ENCODE results near the gene SUSD6. TPM values are rescaled to one million over a fixed set of nuclear protein-coding genes. Genes with fewer than 3 reads are reported as not detected.

Gene SUSD6
- total and polyA plus RNA-seq, 9 of the 15 experiments (the other 6 are each of a cell fraction or from before 2014, with no cell fraction given): 2.9 to 20.7 (median 5.6) TPM

- FAIRE-seq (no peak), DNase-seq (ENCODE audit: extremely low read depth in 1 of 4, low spot score in 3 of 4) (no peak), ATAC-seq (no peak)
- no peaks in the 10 kb centered on the region for H3K27me3 ChIP-seq (ENCODE audit: control insufficient read depth in 2 of 2, insufficient read depth in 2 of 2, low read length in 2 of 2)
- H3K4me2 ChIP-seq (ENCODE audit: insufficient read depth, low read length): no peak overlapping the region
- H3K9me1 ChIP-seq (ENCODE audit: control insufficient read depth, insufficient read depth, low read length): no peaks in the 10 kb centered on the region
- TF ChIP-seq RAD21 (CRISPR knock-in tag; conservative IDR thresholded peaks at IDR 0.05 in 1 of 2, IDR thresholded peaks at IDR 0.05 in 1 of 2): peak in 1 of 2 experiments; percentile 10; a peak in 1 of 4 replicates
- TF ChIP-seq ZNF707 (CRISPR knock-in tag; conservative IDR thresholded peaks at IDR 0.05): no peak
- peak; percentile 85 for TF ChIP-seq RBM22 (IDR thresholded peaks at IDR 0.05; ENCODE audit: low read depth, low read length, poor library complexity, severe bottlenecking)
- H3K4me3 ChIP-seq: no peak overlapping the region
- H3K36me3 ChIP-seq (ENCODE audit: control insufficient read depth, insufficient read depth, low read length): peaks cover 63% of the 10 kb centered on the region
- ChIA-PET POLR2A (interaction anchor here (0.6 to 0.7 kb wide), 2 partner anchors 161 to 170 kb away, joined by 3 read pairs; no protein-coding TSS in a partner anchor), CTCF (ENCODE audit: low intra/inter-chr PET ratio) (no interaction called here)
- H3K9me3 ChIP-seq (replicated peaks; ENCODE audit: control insufficient read depth, insufficient read depth, low read depth, low read length): no peaks in the 10 kb centered on the region
- in situ Hi-C loops (cut with MboI): no loop called here
- 82% methylated on average over 7 of the region's 11 CpGs for WGBS (ENCODE audit: insufficient coverage, low coverage, missing lambda C conversion rate)
- no TSS peak for BruUV-seq (replicated peaks)
- intact Hi-C loops (cut with micrococcal nuclease): no loop called here
- peaks cover 0 to 3% of the 10 kb centered on the region in 2 experiments; a peak in 3 of 5 replicates for H3K4me1 ChIP-seq (replicated peaks in 1 of 2; ENCODE audit: control insufficient read depth in 2 of 2, insufficient read depth in 2 of 2, low read length in 2 of 2)
- H4K20me1 ChIP-seq (replicated peaks; ENCODE audit: control insufficient read depth, insufficient read depth, low read length): no peaks in the 10 kb centered on the region
- H3K27ac ChIP-seq (ENCODE audit: extremely low read depth, low read depth, low read length): no peak overlapping the region
- no peak overlapping the region for H2AFZ ChIP-seq (ENCODE audit: low read depth, low read length)
- H3K79me2 ChIP-seq (ENCODE audit: control insufficient read depth, insufficient read depth, low read length): no peaks in the 10 kb centered on the region
- no peak overlapping the region for H3K9ac ChIP-seq (ENCODE audit: insufficient read depth in 1 of 2, low read depth in 2 of 2, low read length in 2 of 2)
These were observed 100.6 kb downstream of the SUSD6 start for GRCh38 chr14:69711881-69712560.

GRCh38 chr14:69712599-69713088 is 101.2 kb downstream of the SUSD6 start:
- Histone ChIP-seq H3K79me2 (ENCODE audit: control insufficient read depth, insufficient read depth, low read length) (no peaks in the 10 kb centered on the region), H3K4me1 (replicated peaks in 1 of 2; ENCODE audit: control insufficient read depth in 2 of 2, insufficient read depth in 2 of 2, low read length in 2 of 2) (peaks cover 0 to 3% of the 10 kb centered on the region in 2 experiments; a peak in 3 of 5 replicates), H3K9me3 (replicated peaks; ENCODE audit: control insufficient read depth, insufficient read depth, low read depth, low read length) (no peaks in the 10 kb centered on the region), H4K20me1 (replicated peaks; ENCODE audit: control insufficient read depth, insufficient read depth, low read length) (no peaks in the 10 kb centered on the region), H3K4me3 (no peak overlapping the region), H3K27me3 (ENCODE audit: control insufficient read depth in 2 of 2, insufficient read depth in 2 of 2, low read length in 2 of 2) (no peaks in the 10 kb centered on the region), H3K36me3 (ENCODE audit: control insufficient read depth, insufficient read depth, low read length) (peaks cover 59% of the 10 kb centered on the region), H3K27ac (ENCODE audit: extremely low read depth, low read depth, low read length) (no peak overlapping the region), H3K9me1 (ENCODE audit: control insufficient read depth, insufficient read depth, low read length) (no peaks in the 10 kb centered on the region), H3K4me2 (ENCODE audit: insufficient read depth, low read length) (no peak overlapping the region), H2AFZ (ENCODE audit: low read depth, low read length) (no peak overlapping the region), H3K9ac (ENCODE audit: insufficient read depth in 1 of 2, low read depth in 2 of 2, low read length in 2 of 2) (no peak overlapping the region)
- in situ Hi-C loops (cut with MboI) (no loop called here), intact Hi-C loops (cut with micrococcal nuclease) (no loop called here)
- DNase-seq (ENCODE audit: extremely low read depth in 1 of 4, low spot score in 3 of 4): no peak
- ATAC-seq: no peak
- 94% methylated on average over 6 of the region's 6 CpGs for WGBS (ENCODE audit: insufficient coverage, low coverage, missing lambda C conversion rate)
- TF ChIP-seq FOXA1 (IDR thresholded peaks at IDR 0.05; ENCODE audit: borderline replicate concordance): no peak
- TF ChIP-seq ZBTB2 (IDR thresholded peaks at IDR 0.05): no peak
- TF ChIP-seq DIDO1 (tag; IDR thresholded peaks at IDR 0.05; ENCODE audit: low read depth): no peak
- TF ChIP-seq CREM (IDR thresholded peaks at IDR 0.05; ENCODE audit: low read depth): no peak
- TF ChIP-seq SRSF1 (IDR thresholded peaks at IDR 0.05; ENCODE audit: low read depth, low read length): no peak
- no peak for TF ChIP-seq MCM5 (IDR thresholded peaks at IDR 0.05; ENCODE audit: low read depth)
- no peak for TF ChIP-seq ID3 (CRISPR knock-in tag; IDR thresholded peaks at IDR 0.05)
- no peak for TF ChIP-seq ID3 (tag; IDR thresholded peaks at IDR 0.05)
- TF ChIP-seq ZNF224 (CRISPR knock-in tag; IDR thresholded peaks at IDR 0.05): no peak
- TF ChIP-seq TEAD1 (CRISPR knock-in tag; IDR thresholded peaks at IDR 0.05): no peak
- TF ChIP-seq HMG20A (CRISPR knock-in tag; conservative IDR thresholded peaks at IDR 0.05): no peak
- ChIA-PET POLR2A (interaction anchor here (1.3 kb wide), 1 partner anchor 14 kb away, joined by 3 read pairs; no protein-coding TSS in a partner anchor), CTCF (ENCODE audit: low intra/inter-chr PET ratio) (no interaction called here)
- BruUV-seq (replicated peaks): no TSS peak
- FAIRE-seq: no peak
